NCI-H1930 (cell line): ENCODE results near the gene ZFYVE9.
"Not testable (repeated sequence)": the region's sequence is repeated elsewhere in the genome, so short reads cannot be mapped to it uniquely, and the experiment has no call there.

Source experiments
- DNase-seq, 2 experiments: peaks; one replicate each; lab custom pipeline; 2025; lab: John Stamatoyannopoulos, UW

ZFYVE9 gene

GRCh38 chr1:52190500-52191252, 48.8 kb downstream of the ZFYVE9 start:
- DNase-seq, result no peak

DNA sequence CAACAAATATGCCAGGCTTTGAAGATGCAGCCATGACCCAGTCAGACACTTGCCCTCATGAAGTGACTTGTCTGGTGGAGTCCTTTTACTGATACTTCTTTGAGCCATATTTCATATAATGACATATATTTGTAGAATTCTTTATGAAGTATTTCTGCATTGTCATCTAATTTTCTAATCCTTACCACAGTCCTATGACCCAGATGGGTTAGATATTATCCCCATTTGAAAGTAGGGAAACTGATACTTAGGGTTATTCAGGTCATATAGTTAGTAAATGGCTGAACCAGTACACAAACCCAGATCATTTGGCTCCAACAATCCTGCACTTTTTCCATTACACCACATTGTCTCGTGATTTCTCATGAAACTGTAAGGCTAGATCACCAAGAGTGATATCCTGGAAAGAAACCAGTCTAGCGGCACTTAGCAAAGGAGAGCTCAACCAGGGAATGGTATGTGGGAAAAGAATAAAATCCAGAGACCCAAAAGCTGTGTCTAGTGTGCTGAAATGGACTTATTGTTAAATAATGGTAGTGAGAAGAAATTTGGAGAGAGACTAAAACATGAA, 49.6 kb downstream of the ZFYVE9 start:
- DNase-seq, result no peak

DNA sequence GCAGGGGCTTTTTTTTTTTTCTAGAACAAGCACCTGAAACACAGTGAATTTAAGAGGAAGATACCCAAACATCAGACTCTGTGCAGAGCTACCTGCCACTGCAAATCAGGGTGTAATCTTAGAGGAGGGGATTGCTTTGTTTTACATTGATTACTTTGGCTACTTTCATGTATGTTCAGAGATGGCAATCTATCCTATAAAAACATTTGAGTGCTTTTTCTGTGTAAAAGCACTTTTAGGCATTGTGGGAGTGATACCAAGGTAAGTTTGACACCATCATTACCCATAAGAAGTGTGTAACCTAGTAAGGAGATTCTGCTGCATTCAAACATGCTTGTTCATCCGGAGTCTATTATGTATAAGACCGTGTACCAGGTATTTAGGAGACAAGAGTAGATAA, 50.1 kb downstream of the ZFYVE9 start:
- no peak for DNase-seq

GRCh38 chr1:52192436-52192835, 50.5 kb downstream of the ZFYVE9 start:
- DNase-seq, result no peak

GRCh38 chr1:52193985-52194384, 52.1 kb downstream of the ZFYVE9 start:
- DNase-seq, result no peak

DNA sequence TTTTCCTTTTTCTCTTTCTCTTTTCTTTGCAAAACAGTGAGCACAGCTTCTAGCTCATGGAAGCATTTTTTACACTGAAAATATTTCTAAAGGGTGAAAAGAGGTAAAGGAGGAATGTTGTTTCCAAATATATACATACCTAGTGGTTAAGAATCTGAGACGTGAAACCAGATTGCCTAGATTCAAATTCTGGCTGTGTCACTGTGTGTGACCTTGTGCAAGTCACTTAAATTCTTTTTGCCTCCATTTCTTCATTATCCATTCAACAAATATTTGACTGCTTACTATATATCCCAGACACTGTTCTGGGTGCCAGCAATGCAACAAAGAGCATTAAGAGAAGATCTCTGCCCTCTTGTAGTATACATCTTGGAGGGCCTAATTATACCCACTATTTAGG, 53.3 kb downstream of the ZFYVE9 start:
- DNase-seq, result no peak

DNA sequence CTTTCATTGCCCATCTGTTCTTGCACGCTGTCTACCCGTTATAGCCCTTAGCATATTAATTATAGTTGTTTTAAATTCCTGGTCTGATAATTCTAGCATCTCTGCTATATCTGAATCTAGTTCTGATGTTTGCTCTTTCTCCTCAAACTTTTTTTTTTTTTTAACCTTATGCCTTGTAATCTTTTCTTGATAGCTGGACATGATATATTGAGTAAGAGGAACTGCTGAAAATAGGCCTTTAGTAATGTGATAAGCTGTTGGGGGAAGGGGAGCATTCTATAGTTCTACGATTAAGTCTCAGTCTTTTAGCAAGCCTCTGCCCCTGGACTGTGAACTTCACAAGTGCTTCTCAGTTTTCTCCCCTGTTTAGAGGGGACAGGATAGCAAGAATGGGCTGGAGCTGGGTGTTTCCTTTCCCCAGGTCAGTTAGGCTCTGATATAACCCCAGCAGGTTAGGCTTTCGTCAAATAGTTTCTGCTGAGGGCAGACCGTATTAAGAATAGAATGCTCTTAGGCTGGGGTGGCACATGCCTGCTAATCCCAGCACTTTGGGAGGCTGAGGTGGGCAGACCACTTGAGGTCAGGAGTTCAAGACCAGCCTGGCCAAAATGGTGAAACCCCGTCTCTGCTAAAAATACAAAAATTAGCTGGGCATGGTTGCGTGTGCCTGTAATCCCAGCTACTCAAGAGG, 62.2 kb downstream of the ZFYVE9 start:
- DNase-seq, result no peak

GRCh38 chr1:52204696-52205095, 62.8 kb downstream of the ZFYVE9 start:
- DNase-seq, result no peak

- not testable (repeated sequence) for DNase-seq
Observed at GRCh38 chr1:52206686-52207085, 64.8 kb downstream of the ZFYVE9 start.

DNA sequence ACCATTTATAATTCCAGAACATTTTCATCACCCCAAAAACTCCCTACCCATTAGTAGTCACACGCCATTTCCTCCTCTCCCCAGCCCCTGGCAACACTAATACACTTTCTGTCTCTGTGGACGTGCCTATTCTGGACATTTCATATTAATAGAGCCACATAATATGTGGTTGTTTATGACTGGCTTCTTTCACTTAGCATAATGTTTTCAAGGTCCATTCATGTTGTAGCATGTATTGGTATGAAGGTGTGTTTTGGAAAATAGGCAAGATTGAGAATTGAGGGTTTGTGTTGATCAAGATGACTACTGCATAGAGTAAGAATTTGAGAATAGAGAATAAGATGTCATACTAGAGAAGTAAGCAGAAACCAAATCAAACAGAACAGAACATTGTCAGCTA, 67.5 kb downstream of the ZFYVE9 start:
- DNase-seq, result no peak

- no peak for DNase-seq
Observed at GRCh38 chr1:52210044-52210443, 68.2 kb downstream of the ZFYVE9 start.

DNA sequence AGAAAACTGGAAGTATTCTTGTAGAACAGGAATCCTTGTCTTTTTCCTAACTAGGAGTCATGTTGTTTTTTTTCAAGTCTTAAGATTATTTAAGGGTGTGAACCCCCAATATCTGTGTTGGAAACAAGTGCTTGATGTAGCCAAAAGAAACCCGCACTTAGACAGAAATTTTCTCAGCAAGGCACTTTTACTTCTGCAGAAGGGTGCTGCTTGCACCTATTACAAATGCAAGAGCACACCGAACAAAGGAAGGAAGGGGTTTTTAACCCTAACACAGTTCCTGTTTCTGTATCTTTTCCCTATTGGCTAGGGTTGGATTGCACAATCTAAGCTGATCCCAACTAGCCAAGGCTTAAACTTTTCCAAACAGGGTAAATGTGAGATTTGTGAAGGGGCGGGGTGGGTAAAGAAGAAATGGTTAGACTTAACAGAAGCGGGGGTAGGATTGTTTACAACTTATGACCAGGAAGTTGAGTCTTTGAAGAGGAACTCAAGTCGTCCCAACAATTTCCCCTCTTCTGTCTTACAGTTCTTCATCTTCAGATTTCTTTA, 75.1 kb downstream of the ZFYVE9 start:
- no peak for DNase-seq

DNA sequence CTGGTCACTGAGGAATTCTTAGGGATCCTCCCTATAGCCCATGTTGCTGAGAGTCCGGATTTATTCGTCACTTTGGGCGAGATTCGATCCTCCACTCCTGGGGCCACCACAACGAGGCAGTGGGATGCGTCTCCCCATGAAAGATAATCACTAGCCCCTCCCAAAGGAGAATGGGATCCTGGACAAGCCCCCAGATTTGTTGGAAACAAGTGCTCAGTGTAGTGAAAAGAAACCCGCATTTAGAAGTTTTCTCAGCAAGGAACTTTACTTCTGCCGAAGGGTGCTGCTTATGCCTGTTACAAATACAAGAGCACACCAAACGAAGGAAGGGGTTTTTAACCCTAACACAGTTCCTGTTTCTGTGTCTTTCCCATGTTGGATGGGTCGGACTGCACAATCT, 83.3 kb downstream of the ZFYVE9 start:
- DNase-seq, result no peak

DNA sequence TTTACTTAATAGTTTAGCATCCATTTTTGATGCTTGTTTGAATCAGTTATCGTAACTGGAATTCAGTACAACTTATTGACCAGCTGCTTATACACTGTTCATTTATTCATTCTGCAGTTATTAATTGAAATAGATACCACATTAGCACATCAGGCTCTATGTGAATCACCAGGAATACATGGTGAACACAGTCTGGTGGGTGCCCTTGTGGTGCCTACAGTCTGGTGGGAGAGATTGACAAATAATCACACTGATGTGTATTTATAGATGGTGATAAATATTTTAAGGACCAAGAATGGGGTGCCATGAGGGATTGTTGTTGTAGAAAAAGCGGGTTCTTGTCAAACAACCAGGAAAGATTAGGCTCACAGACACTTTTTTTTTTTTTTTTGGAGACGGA, 87.6 kb downstream of the ZFYVE9 start:
- no peak for DNase-seq

GRCh38 chr1:52233463-52233862, 91.6 kb downstream of the ZFYVE9 start:
- DNase-seq, result no peak

DNA sequence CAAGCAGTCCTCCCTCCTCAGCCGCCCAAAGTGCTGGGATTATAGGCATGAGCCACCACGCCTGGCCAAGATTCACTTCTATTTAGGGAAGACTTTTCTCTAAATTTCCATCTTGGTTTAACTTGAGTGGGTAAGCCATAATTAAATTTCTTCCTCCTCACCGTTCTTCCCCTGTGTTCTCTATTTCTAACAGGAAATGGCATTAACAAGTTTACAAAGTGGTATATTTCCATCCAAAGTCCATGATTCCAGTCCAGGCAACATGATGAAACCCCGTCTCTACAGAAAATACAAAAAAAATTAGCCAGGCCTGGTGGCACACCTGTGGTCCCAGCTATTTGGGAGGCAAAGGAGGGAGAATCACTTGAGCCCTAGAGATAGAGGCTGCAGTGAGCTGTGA, 92.1 kb downstream of the ZFYVE9 start:
- DNase-seq, result no peak

DNA sequence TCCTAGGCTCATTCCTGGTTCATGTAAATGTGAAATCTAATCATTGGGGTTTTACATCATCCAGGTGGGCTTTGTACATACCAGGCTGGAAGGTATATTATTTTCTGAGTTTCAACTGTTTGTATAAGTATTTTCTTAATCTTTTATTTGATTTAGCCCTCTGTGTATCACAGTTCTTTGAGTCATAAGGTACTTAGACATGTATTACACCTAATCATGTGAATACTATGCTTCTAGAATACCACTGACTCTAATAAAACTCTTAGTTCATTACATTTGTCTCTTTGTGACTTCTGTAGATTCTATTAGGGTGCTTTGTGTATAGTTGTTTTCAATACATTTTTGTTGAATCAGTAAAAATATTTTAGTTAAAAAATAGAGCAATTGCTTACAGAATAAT, 92.8 kb downstream of the ZFYVE9 start:
- DNase-seq, result no peak

GRCh38 chr1:52235646-52236045, 93.8 kb downstream of the ZFYVE9 start:
- no peak for DNase-seq

DNA sequence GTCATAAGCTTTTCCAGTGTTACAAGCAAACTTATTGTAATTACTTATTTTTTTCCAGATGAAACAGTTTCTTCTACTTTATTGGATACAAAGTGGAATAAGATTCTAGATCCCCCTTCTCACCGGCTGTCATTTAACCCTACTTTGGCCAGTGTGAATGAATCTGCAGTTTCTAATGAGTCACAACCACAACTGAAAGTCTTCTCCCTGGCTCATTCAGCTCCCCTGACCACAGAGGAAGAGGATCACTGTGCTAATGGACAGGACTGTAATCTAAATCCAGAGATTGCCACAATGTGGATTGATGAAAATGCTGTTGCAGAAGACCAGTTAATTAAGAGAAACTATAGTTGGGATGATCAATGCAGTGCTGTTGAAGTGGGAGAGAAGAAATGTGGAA, 95.5 kb downstream of the ZFYVE9 start:
- no peak for DNase-seq

GRCh38 chr1:52238474-52238873, 96.6 kb downstream of the ZFYVE9 start:
- DNase-seq, result no peak

- DNase-seq, result no peak
Observed at GRCh38 chr1:52238887-52239707, 97.2 kb downstream of the ZFYVE9 start.

DNA sequence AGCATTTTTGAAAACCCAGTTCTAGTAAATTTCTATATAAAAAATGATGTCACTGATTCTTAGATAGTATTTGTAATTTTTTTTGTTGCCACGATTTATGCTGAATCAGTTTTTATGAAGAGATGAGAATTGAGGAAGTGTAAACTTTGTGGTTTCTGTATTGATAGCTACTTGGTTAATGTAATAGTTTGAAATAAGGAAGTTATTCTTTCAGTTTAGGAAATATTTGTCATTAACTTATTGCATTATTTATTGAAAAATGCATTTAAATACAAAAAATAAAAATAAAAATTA, 97.8 kb downstream of the ZFYVE9 start:
- no peak for DNase-seq
